Middle frontal gyrus (tissue), 1 donor: ENCODE results near the gene CHTF18.

Experiments
- DNase-seq: peaks from one replicate; pipeline ENCODE4 v3.0.0-alpha.2; 2015; ENCODE audit warnings: low spot score; ENCODE audit errors: extremely low spot score

The CHTF18 gene

DNA sequence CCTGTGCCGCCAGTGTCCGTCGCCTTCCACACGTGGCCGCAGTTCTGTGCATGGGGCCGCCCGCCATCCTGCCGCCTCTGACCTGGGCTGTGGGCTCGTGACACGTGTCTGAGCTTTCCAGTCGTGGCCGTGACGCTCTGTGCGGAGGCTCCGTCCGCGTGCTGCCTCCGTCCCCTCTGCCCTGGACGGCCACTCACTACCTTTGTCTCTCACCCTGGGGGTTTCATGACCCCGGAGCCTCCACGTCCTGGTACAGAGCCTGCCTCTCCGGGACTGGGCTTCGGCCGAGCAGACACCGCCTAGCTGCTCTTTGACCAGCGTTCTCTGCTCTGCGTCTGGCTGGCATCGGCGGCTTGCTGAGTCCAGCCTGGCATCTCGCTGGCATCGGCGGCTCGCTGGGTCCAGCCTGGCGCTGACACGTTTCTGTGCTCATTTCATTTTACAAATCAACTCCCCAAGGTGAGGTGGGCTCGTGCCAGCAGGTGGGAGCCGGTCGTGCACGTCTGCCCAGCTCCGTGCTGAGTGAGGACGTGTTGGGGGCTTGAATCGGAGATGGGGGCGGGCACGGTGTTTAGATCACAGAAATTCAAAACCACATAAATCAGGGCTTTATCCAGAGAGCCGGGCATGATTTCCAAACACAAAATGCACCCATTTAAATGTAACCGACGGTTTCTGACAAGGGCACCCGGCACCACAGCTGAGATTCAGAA, 56.4 kb downstream of the CHTF18 start:
- DNase-seq: no peak

DNA sequence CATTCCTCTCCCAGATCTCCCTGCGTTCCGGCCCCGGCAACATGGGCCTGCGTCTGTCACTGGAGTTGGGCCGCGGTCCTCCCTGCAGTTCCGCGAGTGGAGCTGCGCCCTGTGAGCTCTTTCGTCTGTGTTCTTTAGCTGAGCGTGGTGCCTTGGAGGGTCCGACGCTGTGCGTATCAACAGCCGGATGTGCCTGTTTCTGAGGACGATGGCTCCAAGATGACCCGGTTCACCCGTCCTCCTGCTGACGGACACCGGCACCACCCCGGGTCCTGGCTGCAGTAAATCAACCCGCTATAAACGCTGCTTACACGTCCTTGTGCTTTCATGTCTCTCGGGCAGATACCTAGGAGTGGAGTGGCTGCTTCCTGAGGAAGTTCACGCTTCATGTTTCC, 56.9 kb downstream of the CHTF18 start:
- DNase-seq: no peak

DNA sequence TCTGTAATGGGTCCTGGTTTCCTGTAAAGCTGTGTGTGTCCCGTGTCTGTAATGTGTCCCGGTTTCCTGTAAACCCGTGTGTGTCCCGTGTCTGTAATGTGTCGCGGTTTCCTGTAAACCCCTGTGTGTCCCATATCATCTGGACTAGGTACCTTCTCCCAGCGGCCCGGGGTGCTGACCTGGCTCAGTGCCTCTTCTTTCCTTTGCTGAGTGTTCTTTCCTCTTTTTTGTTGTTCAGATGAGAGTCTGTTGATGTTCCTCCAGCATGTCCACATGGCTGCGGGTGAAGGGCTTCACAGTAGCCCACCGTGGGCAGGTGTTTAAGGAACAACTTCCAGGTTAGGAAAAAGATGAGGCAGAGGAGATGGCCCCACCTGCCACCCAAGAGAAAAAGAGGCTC, 58.7 kb downstream of the CHTF18 start:
- no peak for DNase-seq
